GM18951 (cell line): ENCODE measurements around the gene GALM.
"Not testable (repeated sequence)": the region's sequence is repeated elsewhere in the genome, so short reads cannot be mapped to it uniquely, and the experiment has no call there.

Experiments used
- POLR2A ChIP-seq: IDR thresholded peaks from 4 replicates; pipeline ENCODE4 v1.6.1; 2011; ENCODE audit warnings: mild to moderate bottlenecking; ENCODE audit not compliant: insufficient read length, insufficient read depth; ENCODE audit errors: extremely low read depth
- in situ Hi-C: fragments of 300-500 bp; cut with MboI; formaldehyde crosslinking; loops from one replicate; pipeline ENCODE4 v1.12.0; 2022; ENCODE audit warnings: low sequenced_read_pairs, mixed read lengths, inconsistent platforms; ENCODE audit not compliant: unreplicated experiment

The GALM gene

GRCh38 chr2:38748943-38749804 is 83.3 kb downstream of the GALM start:
- in situ Hi-C loops, result loop anchor here (10.0 to 25.0 kb wide), 2 partner anchors 144 to 437 kb away; partner anchors contain the start of gene HNRNPLL
- TF ChIP-seq POLR2A, result no peak

GRCh38 chr2:38750011-38750890 is 84.3 kb downstream of the GALM start:
- in situ Hi-C loops, result no loop called here
- peak; percentile 62 for TF ChIP-seq POLR2A

- TF ChIP-seq POLR2A, result peak; percentile 100
- in situ Hi-C loops, result no loop called here
Observed at GRCh38 chr2:38750891-38751595, 85.1 kb downstream of the GALM start, which contains the start of gene SRSF7. SRSF7 (minus strand) TSS chr2:38751361; CDS start chr2:38751256, 105 bp downstream.

GRCh38 chr2:38751596-38752410 is 85.9 kb downstream of the GALM start:
- in situ Hi-C loops, result no loop called here
- no peak for TF ChIP-seq POLR2A

DNA sequence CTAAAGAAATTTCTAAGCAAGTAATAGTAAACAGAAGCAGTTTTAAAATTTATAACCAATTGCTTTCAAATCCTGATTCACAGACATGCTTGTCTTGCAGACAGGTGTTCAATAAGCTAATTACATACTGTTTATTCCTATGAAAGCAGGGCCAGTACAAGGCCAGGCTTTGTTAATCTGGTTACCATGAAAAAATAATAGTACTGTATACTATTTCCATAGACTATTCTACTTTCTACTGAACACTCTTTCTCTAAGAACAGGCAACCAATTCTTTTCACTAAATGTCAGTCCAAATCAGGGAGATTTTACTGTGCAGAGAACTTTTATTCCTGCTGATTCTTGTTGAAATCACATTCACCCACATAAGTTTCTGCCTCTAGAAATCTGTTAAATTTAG is 88.1 kb downstream of the GALM start:
- no peak for TF ChIP-seq POLR2A
- in situ Hi-C loops, result no loop called here

GRCh38 chr2:38754506-38754905 is 88.6 kb downstream of the GALM start:
- no peak for TF ChIP-seq POLR2A
- in situ Hi-C loops, result no loop called here

DNA sequence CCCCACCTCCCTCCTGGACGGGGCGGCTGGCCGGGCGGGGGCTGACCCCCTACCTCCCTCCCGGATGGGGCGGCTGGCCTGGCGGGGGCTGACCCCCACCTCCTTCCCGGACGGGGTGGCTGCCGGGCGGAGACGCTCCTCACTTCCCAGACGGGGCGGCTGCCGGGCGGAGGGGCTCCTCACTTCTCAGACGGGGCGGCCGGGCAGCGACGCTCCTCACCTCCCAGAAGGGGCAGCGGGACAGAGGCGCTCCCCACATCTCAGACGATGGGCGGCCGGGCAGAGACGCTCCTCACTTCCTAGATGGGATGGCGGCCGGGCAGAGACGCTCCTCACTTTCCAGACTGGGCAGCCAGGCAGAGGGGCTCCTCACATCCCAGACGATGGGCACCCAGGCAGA is 90.0 kb downstream of the GALM start:
- in situ Hi-C loops, result not testable (repeated sequence)

- no peak for TF ChIP-seq POLR2A
- in situ Hi-C loops, result no loop called here
Observed at GRCh38 chr2:38763228-38763627, 97.3 kb downstream of the GALM start.

DNA sequence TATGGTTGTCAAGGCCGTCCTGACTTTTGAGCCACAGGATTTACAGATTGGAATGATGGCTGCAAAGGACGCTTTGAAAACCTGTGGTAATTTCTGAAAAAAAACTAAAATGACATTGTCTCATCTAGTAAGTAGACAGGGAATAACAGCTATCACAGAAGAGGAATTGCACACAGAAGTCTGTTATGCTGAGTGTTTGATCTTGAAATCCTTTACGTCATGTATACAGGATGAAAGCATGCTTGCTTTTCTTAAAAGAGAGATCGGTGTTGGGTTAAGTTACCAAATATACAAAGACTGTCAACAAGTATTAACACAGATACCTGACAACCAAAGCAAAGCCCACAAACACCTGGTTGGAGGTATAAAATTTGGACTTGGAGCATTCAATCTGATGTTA is 97.8 kb downstream of the GALM start:
- in situ Hi-C loops, result no loop called here
- no peak for TF ChIP-seq POLR2A

DNA sequence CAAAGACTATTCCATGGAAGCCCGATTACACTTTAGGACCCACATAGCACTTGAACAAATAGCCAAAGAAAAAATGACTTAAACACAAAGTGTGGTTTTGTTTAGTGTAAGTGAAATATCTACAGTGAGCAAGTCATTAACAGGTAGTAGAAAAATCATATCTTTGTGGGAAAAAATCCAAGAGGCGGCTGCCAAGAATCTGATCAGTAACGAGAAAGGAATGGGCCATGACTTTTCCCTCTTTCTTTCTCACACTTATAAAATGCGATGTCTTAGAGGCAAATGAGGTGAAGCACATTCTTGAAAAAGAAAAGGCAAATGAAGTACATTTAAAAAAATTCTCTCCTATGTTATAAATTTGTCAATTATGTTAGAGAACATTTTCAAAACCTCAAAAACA is 99.2 kb downstream of the GALM start:
- in situ Hi-C loops, result no loop called here

GRCh38 chr2:38765551-38765950 is 99.6 kb downstream of the GALM start:
- TF ChIP-seq POLR2A, result no peak
- in situ Hi-C loops, result no loop called here

More for the DNA sequence above, 99.2 kb downstream of the GALM start:
- TF ChIP-seq POLR2A, result no peak

GRCh38 chr2:38771632-38772031 is 105.7 kb downstream of the GALM start:
- TF ChIP-seq POLR2A, result no peak
- in situ Hi-C loops, result no loop called here
